ENCODE data around the gene ACSF3. TPM values are rescaled to one million over a fixed set of nuclear protein-coding genes. Genes with fewer than 3 reads are reported as not detected.

Gene ACSF3
- total RNA-seq, 2 experiments from 2014 or later = 39.7 to 41.7 TPM

DNA sequence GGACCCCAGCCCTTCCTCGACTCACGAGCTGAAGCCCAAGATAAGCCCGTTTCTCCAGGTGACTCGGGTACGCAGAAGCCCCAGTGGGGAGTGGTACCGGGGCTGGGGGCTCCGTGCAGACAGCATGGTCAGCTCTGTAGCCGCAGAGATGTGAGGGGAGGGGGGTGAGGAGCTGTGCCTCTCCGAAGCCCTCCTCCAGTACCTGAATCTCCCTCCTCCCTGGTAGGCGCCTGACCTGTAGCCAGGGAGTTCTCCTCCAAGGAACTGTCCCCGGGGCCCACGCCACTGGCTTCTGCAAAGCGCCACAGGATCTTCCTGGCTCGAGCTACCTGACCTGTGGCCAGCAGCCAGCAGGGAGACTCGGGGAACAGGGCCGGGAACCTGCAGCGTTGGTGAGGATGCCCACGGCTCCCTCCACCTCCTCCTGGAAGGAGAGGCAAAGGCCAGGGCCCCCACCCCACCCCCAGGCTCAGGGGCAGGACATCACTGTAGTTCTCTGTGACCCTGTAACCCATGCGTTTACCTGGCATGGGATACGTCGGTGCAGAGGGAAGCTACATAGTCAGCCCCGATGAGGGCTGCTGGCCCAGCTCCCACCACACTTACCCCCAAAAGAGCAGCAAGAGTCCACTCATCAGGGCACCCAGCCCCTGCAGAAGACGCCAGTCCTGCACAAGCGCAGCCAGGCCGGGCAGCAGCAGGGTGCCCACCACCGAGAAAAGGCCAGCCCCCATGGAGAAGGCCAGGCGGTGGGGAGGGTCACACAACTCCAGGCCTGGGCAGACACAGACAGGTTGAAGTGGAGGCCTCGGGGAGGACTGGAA lies 105.0 kb downstream of the ACSF3 start:
- H3K4me1 Mint-ChIP-seq = peaks cover 13% of the 10 kb centered on the region
- POLR2A ChIA-PET = no interaction called here
- ATAC-seq (no peak), DNase-seq (no peak)
- no peak overlapping the region for H3K4me3 Mint-ChIP-seq
- H3K27ac Mint-ChIP-seq = no peak overlapping the region
- H3K9me3 Mint-ChIP-seq (ENCODE audit: low read depth) = no peaks in the 10 kb centered on the region
- CTCF ChIA-PET = interaction anchor here (0.7 to 0.9 kb wide), 2 partner anchors 22 to 31 kb away, joined by 3 read pairs; no protein-coding TSS in a partner anchor
- peaks cover 23% of the 10 kb centered on the region for H3K27me3 Mint-ChIP-seq
- intact Hi-C loops (cut with DNase I, micrococcal nuclease) = no loop called here
- peaks cover 2% of the 10 kb centered on the region for H3K36me3 Mint-ChIP-seq (ENCODE audit: low read depth)

- ATAC-seq (no peak), DNase-seq (no peak)
- H3K27me3 Mint-ChIP-seq = peaks cover 30% of the 10 kb centered on the region
- H3K36me3 Mint-ChIP-seq (ENCODE audit: low read depth) = peaks cover 2% of the 10 kb centered on the region
- no peak overlapping the region for H3K27ac Mint-ChIP-seq
- POLR2A ChIA-PET = no interaction called here
- H3K9me3 Mint-ChIP-seq (ENCODE audit: low read depth) = no peaks in the 10 kb centered on the region
- intact Hi-C loops (cut with DNase I, micrococcal nuclease) = loop anchor here in 1 of 2 experiments (5.0 kb wide), 1 partner anchor 43 kb away; no protein-coding TSS in a partner anchor
- H3K4me3 Mint-ChIP-seq = peak overlapping the region; percentile 15
- CTCF ChIA-PET = interaction anchor here (0.9 kb wide), 1 partner anchor 32 kb away, joined by 3 read pairs; no protein-coding TSS in a partner anchor
- peaks cover 13% of the 10 kb centered on the region for H3K4me1 Mint-ChIP-seq
These were observed 105.8 kb downstream of the ACSF3 start for GRCh38 chr16:89199241-89200123.

DNA sequence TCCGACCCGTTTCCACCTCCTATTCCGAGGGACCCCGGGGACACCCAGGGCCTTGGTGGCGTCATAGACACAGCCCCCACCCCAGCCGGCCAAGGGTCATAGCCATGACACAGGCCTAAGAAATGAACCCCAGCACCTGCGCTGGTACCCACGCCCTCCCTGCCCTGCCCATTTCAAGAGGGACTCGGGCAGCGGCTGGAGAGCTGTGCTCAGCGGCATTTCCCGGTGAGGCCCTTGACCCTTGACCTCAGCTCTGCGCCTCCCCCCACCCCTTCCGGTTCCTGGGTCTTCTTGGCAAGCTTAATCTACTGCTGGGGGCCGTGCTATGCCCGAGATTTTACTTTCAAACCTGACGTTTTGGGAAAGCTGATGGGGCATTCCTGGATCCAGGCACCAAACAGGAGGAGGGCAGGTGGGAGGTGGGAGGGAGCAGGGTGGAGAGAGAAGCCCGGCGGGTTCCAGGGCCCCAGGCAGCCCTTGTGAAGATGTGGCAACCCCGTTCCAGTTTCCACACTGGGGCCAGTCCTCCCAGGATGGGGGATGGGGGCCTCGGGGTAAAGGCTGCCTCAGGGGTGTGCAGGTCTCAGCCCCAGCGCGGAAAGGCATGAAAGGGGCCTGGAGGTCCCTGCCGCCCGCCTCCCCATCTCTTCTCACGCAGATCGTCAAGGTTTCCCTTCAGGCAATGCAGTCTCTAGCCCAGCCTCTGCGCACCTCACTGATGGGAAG lies 106.6 kb downstream of the ACSF3 start, which contains the start of gene SLC22A31:
Gene SLC22A31 (minus strand): TSS at position 414 of the 726 bp plus-strand sequence. CDS start 36 bp downstream, at position 378.
- intact Hi-C loops (cut with DNase I, micrococcal nuclease) = loop anchor here in 1 of 2 experiments (5.0 kb wide), 1 partner anchor 42 kb away; no protein-coding TSS in a partner anchor
- ATAC-seq (no peak), DNase-seq (peak; percentile 20)
- ChIA-PET POLR2A (no interaction called here), CTCF (no interaction called here)
- H3K27me3 Mint-ChIP-seq = peaks cover 30% of the 10 kb centered on the region
- peaks cover 13% of the 10 kb centered on the region for H3K4me1 Mint-ChIP-seq
- no peak within 1 kb of the TSS for H3K27ac Mint-ChIP-seq
- H3K4me3 Mint-ChIP-seq = peak within 1 kb of the TSS; percentile 36
- H3K9me3 Mint-ChIP-seq (ENCODE audit: low read depth) = no peaks in the 10 kb centered on the region
- H3K36me3 Mint-ChIP-seq (ENCODE audit: low read depth) = peaks cover 2% of the 10 kb centered on the region

DNA sequence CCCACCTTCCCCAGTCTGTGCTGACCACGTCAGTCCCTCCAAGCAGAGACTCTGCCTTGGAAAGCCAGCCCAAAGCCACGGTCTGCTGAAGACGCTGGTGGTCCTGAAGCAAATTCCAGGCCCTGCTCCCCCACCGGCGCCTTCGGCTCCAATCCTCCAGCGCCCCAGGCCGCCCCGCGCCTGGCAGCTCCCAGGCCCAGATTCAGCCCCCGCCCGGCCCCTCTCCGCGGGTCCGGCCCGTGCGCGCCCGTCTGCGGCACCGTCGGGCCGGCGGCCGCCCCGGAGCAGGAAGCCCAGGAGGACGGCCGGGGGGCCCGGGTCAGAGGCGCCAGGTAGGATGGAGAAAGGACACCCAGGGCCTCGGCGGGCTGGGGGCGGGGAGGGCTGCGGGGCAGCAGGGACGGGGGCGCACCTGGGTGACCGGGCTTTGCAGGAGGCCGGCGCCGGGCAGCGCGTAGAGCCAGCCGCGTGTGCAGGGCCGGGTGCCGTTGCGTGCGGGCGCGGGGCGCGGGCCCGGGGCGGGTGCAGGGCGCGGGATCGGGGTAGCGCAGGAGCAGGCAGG lies 107.3 kb downstream of the ACSF3 start:
- no peak overlapping the region for H3K27ac Mint-ChIP-seq
- peaks cover 30% of the 10 kb centered on the region for H3K27me3 Mint-ChIP-seq
- DNase-seq (peak; percentile 11), ATAC-seq (peak; percentile 2)
- intact Hi-C loops (cut with DNase I, micrococcal nuclease) = loop anchor here (1.0 to 5.0 kb wide), 6 partner anchors 8 to 344 kb away; partner anchors contain the start of genes CDH15 (in 2 of the 2) and TRAPPC2L (in 1 of the 2)
- peaks cover 13% of the 10 kb centered on the region for H3K4me1 Mint-ChIP-seq
- ChIA-PET CTCF (no interaction called here), POLR2A (interaction anchor here (1.5 kb wide), 1 partner anchor 8 kb away, joined by 3 read pairs; no protein-coding TSS in a partner anchor)
- H3K4me3 Mint-ChIP-seq = peak overlapping the region; percentile 36
- peaks cover 2% of the 10 kb centered on the region for H3K36me3 Mint-ChIP-seq (ENCODE audit: low read depth)
- H3K9me3 Mint-ChIP-seq (ENCODE audit: low read depth) = no peaks in the 10 kb centered on the region

- intact Hi-C loops (cut with DNase I, micrococcal nuclease) = loop anchor here (1.0 to 5.0 kb wide), 6 partner anchors 8 to 344 kb away; partner anchors contain the start of genes CDH15 (in 2 of the 2) and TRAPPC2L (in 1 of the 2)
- H3K4me1 Mint-ChIP-seq = peaks cover 13% of the 10 kb centered on the region
- H3K4me3 Mint-ChIP-seq = peak overlapping the region; percentile 44
- peaks cover 2% of the 10 kb centered on the region for H3K36me3 Mint-ChIP-seq (ENCODE audit: low read depth)
- CTCF ChIA-PET = no interaction called here
- H3K27me3 Mint-ChIP-seq = peaks cover 32% of the 10 kb centered on the region
- ATAC-seq (peak; percentile 97), DNase-seq (peak; percentile 94)
- H3K27ac Mint-ChIP-seq = no peak overlapping the region
- POLR2A ChIA-PET = interaction anchor here (1.5 kb wide), 1 partner anchor 9 kb away, joined by 3 read pairs; no protein-coding TSS in a partner anchor
- no peaks in the 10 kb centered on the region for H3K9me3 Mint-ChIP-seq (ENCODE audit: low read depth)
These were observed 108.1 kb downstream of the ACSF3 start for GRCh38 chr16:89201439-89202377.

GRCh38 chr16:89202422-89203215 lies 109.0 kb downstream of the ACSF3 start:
- POLR2A ChIA-PET = interaction anchor here (1.5 kb wide), 1 partner anchor 10 kb away, joined by 3 read pairs; no protein-coding TSS in a partner anchor
- Mint-ChIP-seq H3K4me3 (peak overlapping the region; percentile 44), H3K27ac (no peak overlapping the region), H3K4me1 (peaks cover 13% of the 10 kb centered on the region), H3K9me3 (ENCODE audit: low read depth) (no peaks in the 10 kb centered on the region), H3K27me3 (peaks cover 33% of the 10 kb centered on the region), H3K36me3 (ENCODE audit: low read depth) (peaks cover 2% of the 10 kb centered on the region)
- DNase-seq (peak; percentile 7), ATAC-seq (no peak)
- CTCF ChIA-PET = interaction anchor here (0.8 kb wide), 1 partner anchor 24 kb away, joined by 3 read pairs; no protein-coding TSS in a partner anchor
- intact Hi-C loops (cut with DNase I, micrococcal nuclease) = loop anchor here in 1 of 2 experiments (5.0 kb wide), 1 partner anchor 40 kb away; no protein-coding TSS in a partner anchor

Other genes starting within 250 kb of the ACSF3 start
- gene GALNS, start 236.9 kb upstream of the ACSF3 start, total RNA-seq = 10 to 100 TPM; 20.1 TPM
- gene TRAPPC2L, start 236.7 kb upstream of the ACSF3 start, total RNA-seq = 10 to 100 TPM; 43.3 to 50.7 TPM
- not detected for gene PABPN1L, start 227.2 kb upstream of the ACSF3 start, total RNA-seq
- gene CBFA2T3, start 116.6 kb upstream of the ACSF3 start, total RNA-seq = under 1 TPM; 0.30 to 0.34 TPM
- gene CDH15, start 77.9 kb downstream of the ACSF3 start, total RNA-seq = not detected
- 1 to 10 TPM in 1 of 2 experiments, under 1 TPM in 1; 0.49 to 1.3 TPM for gene SLC22A31, start 106.7 kb downstream of the ACSF3 start, total RNA-seq
- 1 to 10 TPM; 4.7 to 5.0 TPM for gene ZNF778, start 123.9 kb downstream of the ACSF3 start, total RNA-seq

Data from activated CD4-positive, alpha-beta T cell treated with anti-CD3 and anti-CD28 coated beads for 36 hours (primary cell).